Skeletal muscle tissue (tissue), 4 donors: Measurements from ENCODE around the gene RPTOR. TPM values are rescaled to one million over a fixed set of nuclear protein-coding genes. Genes with fewer than 3 reads are reported as not detected.

ENCODE experiments used
- H3K27ac ChIP-seq: one replicate; pipeline ENCODE4 v1.7.0; 2013; ENCODE audit warnings: mild to moderate bottlenecking, low read depth, low read length, inconsistent platforms
- H3K27me3 ChIP-seq, 3 donors: one replicate each; pipeline ENCODE4 v1.7.0; 2013; ENCODE audit warnings: low read length in 3 of 3; ENCODE audit not compliant: control insufficient read depth in 3 of 3, insufficient read depth in 3 of 3
- H3K36me3 ChIP-seq, 3 donors: one replicate each; pipeline ENCODE4 v1.7.0; 2013; ENCODE audit warnings: low read length in 3 of 3; ENCODE audit not compliant: control insufficient read depth in 3 of 3, insufficient read depth in 3 of 3
- H3K4me1 ChIP-seq, 3 donors: one replicate each; pipeline ENCODE4 v1.7.0; 2013; ENCODE audit warnings: low read length in 3 of 3, mild to moderate bottlenecking in 3 of 3; ENCODE audit not compliant: control insufficient read depth in 3 of 3, insufficient read depth in 3 of 3
- H3K4me3 ChIP-seq, 3 donors: one replicate each; pipeline ENCODE4 v1.7.0; 2013; ENCODE audit warnings: low read length in 3 of 3
- H3K9ac ChIP-seq, 3 donors: one replicate each; pipeline ENCODE4 v1.7.0; 2013; ENCODE audit warnings: low read length in 3 of 3, mild to moderate bottlenecking in 3 of 3, moderate library complexity in 2 of 3, low read depth in 1 of 3
- H3K9me3 ChIP-seq, 3 donors: one replicate each; pipeline ENCODE4 v1.7.0; 2013; ENCODE audit warnings: low read length in 3 of 3; ENCODE audit not compliant: control insufficient read depth in 3 of 3
- total RNA-seq: library from RNA; depleted of rRNA; stranded (reverse); fragments of >200 nt; gene quantifications from one replicate; pipeline ENCODE4 v1.2.3, GENCODE V29; 2014
- donor health status: Osteomylitis.

Gene RPTOR
- total RNA-seq, 1 donor from 2014 or later = 24.5 TPM

DNA sequence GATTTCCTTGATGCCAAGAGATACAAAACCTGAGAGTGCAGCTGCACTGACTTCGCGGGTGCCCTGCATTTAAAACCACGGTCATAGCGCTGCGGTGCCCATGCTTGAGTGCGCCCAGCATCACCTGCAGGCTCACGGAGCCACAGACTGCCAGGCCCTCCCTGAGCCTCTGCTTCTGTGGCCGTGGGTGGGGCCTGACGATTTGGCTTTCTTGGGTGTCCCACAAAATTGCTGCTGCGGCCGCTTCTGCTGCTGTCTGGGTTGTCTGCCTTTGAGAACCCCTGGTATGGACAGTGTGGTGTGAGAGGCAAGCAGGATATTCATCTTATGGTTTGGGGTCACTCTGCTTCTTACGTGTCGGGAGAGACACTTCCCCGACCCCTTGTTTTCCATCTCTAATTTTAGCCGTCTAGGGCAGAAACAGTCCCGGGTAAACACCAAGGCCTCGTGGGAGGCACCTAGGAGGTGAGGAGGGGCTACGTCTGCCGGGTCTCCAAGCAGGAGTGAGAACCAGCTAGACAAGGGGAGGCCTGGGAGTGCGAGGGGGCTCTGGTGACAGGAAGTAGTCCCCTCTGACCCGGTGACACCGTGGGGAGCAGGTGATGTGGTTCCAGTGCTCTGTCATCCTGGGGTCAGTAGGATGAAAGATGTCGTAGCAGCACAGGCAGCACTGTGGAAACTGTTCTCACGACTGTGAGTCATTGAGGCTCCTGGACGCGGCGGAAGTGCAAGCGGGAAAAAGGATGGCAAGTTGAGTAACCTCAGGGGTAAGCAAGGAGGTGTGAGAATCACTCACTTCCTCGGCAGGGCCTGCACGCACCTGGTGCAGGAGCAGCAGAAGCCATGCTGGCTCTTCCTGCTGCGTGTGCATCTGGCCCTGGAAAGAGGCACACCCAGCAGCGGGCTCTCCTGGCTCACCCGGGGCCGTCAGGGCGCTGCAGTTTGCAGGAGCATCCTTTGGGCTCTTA is 176.3 kb downstream of the RPTOR start:
- Histone ChIP-seq H3K36me3 (no peaks in the 10 kb centered on the region), H3K27me3 (no peaks in the 10 kb centered on the region), H3K27ac (no peak overlapping the region), H3K9ac (no peak overlapping the region), H3K4me3 (no peak overlapping the region), H3K4me1 (peaks cover 5 to 26% (median 16%) of the 10 kb centered on the region in 3 donors), H3K9me3 (no peaks in the 10 kb centered on the region)

DNA sequence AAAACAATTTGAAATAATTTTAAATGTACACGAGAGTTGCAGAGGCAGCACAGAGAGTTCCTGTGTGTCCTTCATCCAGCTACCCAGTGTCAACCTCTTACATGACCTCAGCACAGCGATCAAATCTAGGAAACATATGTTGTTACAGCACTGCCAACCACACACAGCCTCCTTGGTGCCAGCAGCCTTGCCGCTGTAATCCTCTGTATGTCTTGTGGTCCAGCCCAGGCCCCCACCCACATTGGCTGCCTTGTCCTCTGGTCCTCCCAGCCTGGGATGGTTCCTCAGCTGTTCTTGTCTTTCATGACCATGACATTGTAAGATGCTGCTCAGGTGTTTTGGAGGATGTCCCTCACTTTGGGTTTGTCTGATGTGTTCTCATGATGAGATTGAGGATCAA is 178.0 kb downstream of the RPTOR start:
- no peaks in the 10 kb centered on the region for H3K27me3 ChIP-seq
- no peak overlapping the region for H3K4me3 ChIP-seq
- no peak overlapping the region for H3K27ac ChIP-seq
- peaks cover 0 to 6% (median 0%) of the 10 kb centered on the region in 3 donors for H3K36me3 ChIP-seq
- peaks cover 6 to 44% (median 33%) of the 10 kb centered on the region in 3 donors for H3K4me1 ChIP-seq
- no peak overlapping the region for H3K9ac ChIP-seq
- H3K9me3 ChIP-seq = no peaks in the 10 kb centered on the region

DNA sequence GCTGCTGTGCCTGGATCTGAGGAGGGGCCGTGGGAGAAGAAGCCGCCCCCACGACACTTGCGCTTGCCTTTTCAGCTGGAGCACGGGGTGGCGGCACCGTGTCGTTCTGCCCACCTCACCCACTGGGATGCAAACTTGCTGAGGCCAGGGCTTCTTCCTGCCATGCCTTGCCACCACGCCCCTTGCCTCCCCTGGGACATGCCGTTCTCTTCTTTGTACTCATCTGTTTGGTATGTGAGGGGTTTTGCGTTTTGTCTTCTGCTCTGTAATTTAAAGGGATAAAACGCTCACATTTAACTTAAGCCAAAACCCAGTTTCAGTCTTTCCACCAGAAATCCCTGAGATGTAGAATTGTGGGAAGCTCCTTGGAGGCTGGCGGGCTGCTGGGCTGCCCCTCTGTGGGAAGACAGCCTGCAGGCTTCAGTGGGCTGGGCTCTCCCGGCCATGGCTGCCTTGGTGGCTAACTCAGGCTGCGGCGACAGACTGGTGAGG is 180.2 kb downstream of the RPTOR start:
- Histone ChIP-seq H3K27me3 (no peaks in the 10 kb centered on the region), H3K27ac (no peak overlapping the region), H3K9me3 (no peaks in the 10 kb centered on the region), H3K9ac (peak overlapping the region in 1 of 3 donors; percentile 33), H3K4me1 (peaks cover 8 to 50% (median 39%) of the 10 kb centered on the region in 3 donors), H3K4me3 (no peak overlapping the region), H3K36me3 (peaks cover 0 to 6% (median 0%) of the 10 kb centered on the region in 3 donors)

DNA sequence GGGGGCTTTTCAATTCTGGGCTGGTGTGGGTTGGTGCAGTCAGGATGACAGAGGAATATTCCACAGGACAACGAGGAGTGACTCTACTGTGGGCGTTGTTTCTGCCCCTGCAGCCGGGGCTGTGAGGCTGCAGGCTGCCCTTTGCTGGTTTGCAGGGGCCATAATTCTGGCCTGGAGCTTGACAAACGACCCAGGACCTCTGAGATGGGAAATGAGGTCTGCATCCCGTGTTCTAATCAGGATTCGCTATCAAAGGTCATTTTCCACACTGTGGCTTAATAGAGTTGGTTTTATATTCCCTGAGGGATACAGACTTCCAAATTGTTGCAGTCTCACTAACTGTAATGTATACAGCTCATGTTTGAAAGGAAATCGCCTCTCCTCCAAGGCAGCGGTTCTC is 180.9 kb downstream of the RPTOR start:
- peak overlapping the region in 1 of 3 donors; percentile 50 for H3K9ac ChIP-seq

DNA sequence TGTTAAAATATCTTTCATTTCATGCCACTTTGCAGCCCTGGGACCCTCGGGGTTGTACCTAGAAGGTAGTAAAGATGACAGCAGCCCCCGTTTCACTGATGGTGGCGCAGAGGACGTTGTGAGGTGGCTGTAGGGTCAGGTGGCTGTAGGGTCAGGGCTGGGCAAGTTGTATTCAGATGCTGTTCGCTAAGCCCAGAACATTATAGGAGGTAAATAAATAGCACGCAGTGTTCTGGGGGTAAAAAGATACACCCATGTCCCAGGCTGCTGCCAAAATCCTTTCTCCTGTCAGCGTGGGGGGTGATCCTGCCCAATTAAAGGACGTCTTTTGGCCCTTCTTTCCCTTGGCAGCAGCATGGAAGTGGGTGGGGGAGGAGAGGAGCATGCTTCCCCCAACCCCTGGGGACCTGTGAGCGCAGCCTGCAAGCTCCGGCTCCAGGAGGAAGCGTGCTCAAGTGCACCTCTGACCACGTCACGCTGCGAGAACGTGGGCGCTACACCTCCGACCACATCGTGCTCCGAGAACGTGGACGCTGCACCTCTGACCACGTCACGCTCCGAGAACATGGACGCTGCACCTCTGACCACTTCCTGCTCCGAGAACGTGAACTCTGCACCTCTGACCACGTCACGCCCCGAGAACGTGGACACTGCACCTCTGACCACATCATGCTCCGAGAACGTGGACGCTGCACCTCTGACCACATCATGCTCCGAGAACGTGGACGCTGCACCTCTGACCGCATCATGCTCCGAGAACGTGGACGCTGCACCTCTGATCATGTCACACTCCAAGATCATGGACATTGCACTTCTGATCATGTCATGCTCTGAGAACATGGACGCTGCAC is 182.1 kb downstream of the RPTOR start:
- no peak overlapping the region for H3K9ac ChIP-seq
- H3K9me3 ChIP-seq = no peaks in the 10 kb centered on the region
- H3K4me1 ChIP-seq = peaks cover 8 to 45% (median 38%) of the 10 kb centered on the region in 3 donors
- peak overlapping the region in 1 of 3 donors; percentile 27 for H3K4me3 ChIP-seq
- no peaks in the 10 kb centered on the region for H3K27me3 ChIP-seq
- no peak overlapping the region for H3K27ac ChIP-seq
- peaks cover 0 to 9% (median 3%) of the 10 kb centered on the region in 3 donors for H3K36me3 ChIP-seq

More for the DNA sequence above, 180.9 kb downstream of the RPTOR start:
- no peaks in the 10 kb centered on the region for H3K9me3 ChIP-seq
- H3K27me3 ChIP-seq = no peaks in the 10 kb centered on the region
- H3K4me3 ChIP-seq = no peak overlapping the region
- H3K4me1 ChIP-seq = peaks cover 8 to 50% (median 40%) of the 10 kb centered on the region in 3 donors
- H3K27ac ChIP-seq = peak overlapping the region; percentile 20
- peaks cover 0 to 6% (median 0%) of the 10 kb centered on the region in 3 donors for H3K36me3 ChIP-seq

DNA sequence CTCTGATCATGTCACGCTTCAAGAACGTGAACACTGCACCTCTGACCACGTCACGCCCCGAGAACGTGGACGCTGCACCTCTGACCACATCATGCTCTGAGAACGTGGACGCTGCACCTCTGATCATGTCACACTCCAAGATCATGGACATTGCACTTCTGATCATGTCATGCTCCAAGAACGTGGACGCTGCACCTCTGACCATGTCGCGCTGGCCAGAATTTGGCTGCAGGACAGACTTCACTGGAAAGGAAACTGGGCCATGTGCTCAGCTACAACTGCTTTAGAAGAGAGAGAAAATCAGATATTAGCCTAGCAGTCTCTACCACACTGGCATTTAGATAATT is 182.7 kb downstream of the RPTOR start:
- no peak overlapping the region for H3K9ac ChIP-seq
- no peak overlapping the region for H3K27ac ChIP-seq
- peaks cover 8 to 44% (median 38%) of the 10 kb centered on the region in 3 donors for H3K4me1 ChIP-seq
- H3K4me3 ChIP-seq = peak overlapping the region in 1 of 3 donors; percentile 27
- no peaks in the 10 kb centered on the region for H3K27me3 ChIP-seq
- no peaks in the 10 kb centered on the region for H3K9me3 ChIP-seq
- peaks cover 0 to 9% (median 3%) of the 10 kb centered on the region in 3 donors for H3K36me3 ChIP-seq

DNA sequence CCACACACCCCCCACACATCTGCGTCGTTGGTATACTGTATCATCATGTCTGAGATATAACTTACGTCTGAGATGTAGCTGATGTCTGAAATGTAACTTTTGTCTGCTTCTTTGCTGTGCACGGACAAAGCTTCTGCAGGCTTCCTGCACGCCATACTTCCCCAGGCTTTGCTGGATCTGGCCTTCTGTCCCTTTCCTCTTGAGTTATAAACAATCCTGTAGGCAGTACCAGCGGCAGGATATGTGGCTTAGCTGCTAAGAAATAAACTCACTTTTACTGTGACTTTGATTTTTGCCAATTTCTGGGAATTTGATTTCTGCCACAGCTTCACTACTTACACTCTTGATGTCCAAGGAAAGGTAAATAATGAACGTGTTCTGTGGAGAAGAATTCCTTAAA is 184.4 kb downstream of the RPTOR start:
- Histone ChIP-seq H3K4me3 (no peak overlapping the region), H3K27me3 (no peaks in the 10 kb centered on the region), H3K27ac (no peak overlapping the region), H3K36me3 (peaks cover 0 to 9% (median 3%) of the 10 kb centered on the region in 3 donors), H3K4me1 (peaks cover 6 to 38% (median 37%) of the 10 kb centered on the region in 3 donors), H3K9ac (no peak overlapping the region), H3K9me3 (no peaks in the 10 kb centered on the region)

DNA sequence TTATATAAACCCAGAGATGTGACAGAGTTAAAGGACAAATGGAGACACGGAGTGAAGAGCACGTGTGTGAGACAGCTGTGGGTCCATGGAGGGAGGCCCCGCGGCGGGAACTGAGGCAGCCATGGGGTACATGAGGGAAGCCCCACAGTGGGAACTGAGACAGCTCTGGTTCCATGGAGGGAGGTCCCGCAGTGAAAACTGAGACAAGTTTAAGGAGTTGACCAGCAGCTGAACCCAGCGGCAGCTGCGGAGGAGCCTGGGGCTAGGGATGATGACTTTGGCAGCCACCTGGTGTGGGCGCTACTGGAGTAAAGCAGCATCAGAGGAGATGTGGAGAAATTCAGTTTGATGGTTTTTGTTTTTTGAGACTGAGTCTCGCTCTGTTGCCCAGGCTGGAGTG is 185.1 kb downstream of the RPTOR start:
- H3K27ac ChIP-seq = no peak overlapping the region
- H3K9ac ChIP-seq = no peak overlapping the region
- H3K4me3 ChIP-seq = no peak overlapping the region
- H3K27me3 ChIP-seq = no peaks in the 10 kb centered on the region
- H3K9me3 ChIP-seq = no peaks in the 10 kb centered on the region
- peaks cover 5 to 37% (median 34%) of the 10 kb centered on the region in 3 donors for H3K4me1 ChIP-seq
- peaks cover 0 to 9% (median 3%) of the 10 kb centered on the region in 3 donors for H3K36me3 ChIP-seq

DNA sequence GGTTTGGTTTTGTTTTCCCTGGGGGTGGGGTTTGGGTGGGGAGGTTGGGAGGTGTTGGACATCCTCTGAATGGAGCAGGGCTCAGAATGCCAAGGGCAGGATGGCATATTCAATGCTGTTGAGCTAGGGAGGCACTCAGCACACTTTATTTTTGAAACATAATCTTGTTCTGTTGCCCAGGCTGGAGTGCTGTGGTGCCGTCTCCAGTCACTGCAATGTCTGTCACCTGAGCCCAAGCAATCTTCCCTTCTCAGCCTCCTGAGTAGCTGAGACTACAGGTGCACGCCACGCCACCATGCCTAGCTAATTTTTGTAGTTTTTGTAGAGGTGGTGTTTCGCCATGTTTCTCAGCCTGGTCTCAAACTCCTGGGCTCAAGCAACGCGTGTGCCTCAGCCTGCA is 186.1 kb downstream of the RPTOR start:
- H3K27ac ChIP-seq = no peak overlapping the region
- no peak overlapping the region for H3K9ac ChIP-seq
- peaks cover 0 to 9% (median 3%) of the 10 kb centered on the region in 3 donors for H3K36me3 ChIP-seq
- H3K9me3 ChIP-seq = no peaks in the 10 kb centered on the region
- no peaks in the 10 kb centered on the region for H3K27me3 ChIP-seq
- no peak overlapping the region for H3K4me3 ChIP-seq
- H3K4me1 ChIP-seq = peaks cover 3 to 27% (median 26%) of the 10 kb centered on the region in 3 donors
